H1 (cell line): ENCODE measurements around the gene ZNF484. TPM values are rescaled to one million over a fixed set of nuclear protein-coding genes. Genes with fewer than 3 reads are reported as not detected.
A peak's percentile ranks its signal among the peaks of the same experiment; 100 is the strongest.

Source experiments
- ATF2 ChIP-seq: IDR thresholded peaks from 2 replicates; pipeline ENCODE4 v1.6.1; 2012; ENCODE audit warnings: low read length, inconsistent platforms
- ATF3 ChIP-seq: IDR thresholded peaks from 2 replicates; pipeline ENCODE4 v1.6.1; 2011; ENCODE audit warnings: low read depth, mild to moderate bottlenecking, low read length; ENCODE audit not compliant: insufficient read depth
- BRCA1 ChIP-seq: IDR thresholded peaks from 2 replicates; pipeline ENCODE4 v1.6.1; 2012; ENCODE audit warnings: low read depth, low read length, improper control_type of control experiment
- CBX5 ChIP-seq: fragments of 300-800, 300-1000 bp; sonication (generic); IDR thresholded peaks from 2 replicates; pipeline ENCODE4 v1.7.1; 2016; ENCODE audit warnings: antibody characterized with exemption, low read length, low read depth
- CBX8 ChIP-seq: fragments of 300-800, 300-1000 bp; sonication (generic); IDR thresholded peaks from 2 replicates; pipeline ENCODE4 v1.7.1; 2016; ENCODE audit warnings: low read depth, low read length, borderline replicate concordance
- CTCF ChIP-seq, 3 experiments: IDR thresholded peaks; 1 replicate in 2 of 3; 2 replicates in 1 of 3; pipeline versions ENCODE4 v1.5.1 to v1.6.1; 2011; ENCODE audit warnings: low read length in 3 of 3, mild to moderate bottlenecking in 3 of 3, inconsistent platforms in 2 of 3, low read depth in 1 of 3, moderate library complexity in 1 of 3; ENCODE audit not compliant: insufficient read depth in 1 of 3; ENCODE audit errors: control extremely low read depth in 1 of 3
- EP300 ChIP-seq, 2 experiments: IDR thresholded peaks; 1 replicate in 1 of 2; 2 replicates in 1 of 2; pipeline ENCODE4 v1.6.1; 2011 to 2012; ENCODE audit warnings: low read depth in 2 of 2, low read length in 2 of 2, mild to moderate bottlenecking in 2 of 2, borderline replicate concordance in 1 of 2, inconsistent platforms in 1 of 2, moderate library complexity in 1 of 2
- EZH2 ChIP-seq: fragments of 200-600 bp; sonication (generic); IDR thresholded peaks from 2 replicates; pipeline ENCODE4 v1.7.1; 2012; ENCODE audit warnings: low read depth, mild to moderate bottlenecking, moderate library complexity, low read length, inconsistent platforms; ENCODE audit not compliant: severe bottlenecking
- MAX ChIP-seq: IDR thresholded peaks from 2 replicates; pipeline ENCODE4 v1.6.1; 2012; ENCODE audit warnings: inconsistent platforms
- NANOG ChIP-seq: IDR thresholded peaks from 2 replicates; pipeline ENCODE4 v1.6.1; 2011; ENCODE audit warnings: low read length, low read depth, mild to moderate bottlenecking, inconsistent platforms; ENCODE audit not compliant: insufficient read depth, poor library complexity, severe bottlenecking
- POLR2A ChIP-seq, 2 experiments: IDR thresholded peaks; 1 replicate in 1 of 2; 2 replicates in 1 of 2; pipeline ENCODE4 v1.6.1; 2011; ENCODE audit warnings: low read depth in 2 of 2, low read length in 2 of 2, mild to moderate bottlenecking in 2 of 2; ENCODE audit errors: control extremely low read depth in 1 of 2
- POU5F1 ChIP-seq: IDR thresholded peaks from 2 replicates; pipeline ENCODE4 v1.6.1; 2011; ENCODE audit warnings: low read depth, mild to moderate bottlenecking, low read length, moderate library complexity
- RBBP5 ChIP-seq: IDR thresholded peaks from 2 replicates; pipeline ENCODE4 v1.7.1; 2012; ENCODE audit warnings: low read depth, mild to moderate bottlenecking, inconsistent platforms, low read length, moderate library complexity, borderline replicate concordance
- SIRT6 ChIP-seq: IDR thresholded peaks from one replicate; pipeline ENCODE4 v1.7.1; 2012; ENCODE audit warnings: low read length, inconsistent platforms
- SIX5 ChIP-seq: IDR thresholded peaks from 2 replicates; pipeline ENCODE4 v1.6.1; 2011; ENCODE audit warnings: mild to moderate bottlenecking, low read depth, low read length
- SP2 ChIP-seq: IDR thresholded peaks from 2 replicates; pipeline ENCODE4 v1.6.1; 2012; ENCODE audit warnings: mild to moderate bottlenecking, low read length, inconsistent platforms
- SRF ChIP-seq: IDR thresholded peaks from 2 replicates; pipeline ENCODE4 v1.6.1; 2011; ENCODE audit warnings: mild to moderate bottlenecking, low read depth, low read length, moderate library complexity
- SUZ12 ChIP-seq: fragments of 200-600 bp; sonication (generic); IDR thresholded peaks from 2 replicates; pipeline ENCODE4 v1.6.1; 2012; ENCODE audit warnings: mild to moderate bottlenecking, inconsistent platforms, low read length, moderate library complexity, mixed read lengths
- TAF7 ChIP-seq: optimal IDR thresholded peaks from 2 replicates; pipeline ENCODE3; 2011; ENCODE audit warnings: low read depth, mild to moderate bottlenecking, inconsistent platforms, low read length, moderate library complexity, borderline replicate concordance
- polyA plus RNA-seq, 7 experiments: library from polyadenylated mRNA; depleted of rRNA in 3 of 7; stranded (reverse) in 5 of 7; unstranded in 2 of 7; fragments of >200 nt in 5 of 7; fragments of 200-250 nt in 2 of 7; gene quantifications; 1 replicate in 5 of 7; 2 replicates in 1 of 7; 4 replicates in 1 of 7; pipeline versions ENCODE4 v1.2.1 to v1.2.3, GENCODE V29; 2011 to 2013; ENCODE audit warnings: missing spikeins in 2 of 7, mixed read lengths in 2 of 7
- total RNA-seq: library from RNA; stranded (reverse); fragmentation: NEBNext Ultra II Directional; extraction: Animal tissue kit (Norgen Biotek cat#: 25700); gene quantifications from 2 replicates; pipeline ENCODE4 v1.2.1, GENCODE V29; 2021

ZNF484 gene
- total and polyA plus RNA-seq, 2 of the 8 experiments (the other 6 are each of a cell fraction or from before 2014, with no cell fraction given) = 1.3 to 11.5 TPM

- TF ChIP-seq SIX5 (no peak), ATF3 (no peak), NANOG (no peak), EP300 (IDR thresholded peaks at IDR 0.05; ENCODE audit: borderline replicate concordance in 1 of 2, low read depth in 2 of 2, low read length in 2 of 2) (no peak), POLR2A (IDR thresholded peaks at IDR 0.05; ENCODE audit: control extremely low read depth in 1 of 2, low read depth in 2 of 2, low read length in 2 of 2) (no peak), SP2 (no peak), TAF7 (no peak), ATF2 (no peak), MAX (peak; percentile 75), SUZ12 (no peak), BRCA1 (no peak), SIRT6 (no peak), SRF (no peak), EZH2 (peak; percentile 24), CBX5 (no peak), CTCF (IDR thresholded peaks at IDR 0.05; ENCODE audit: control extremely low read depth in 1 of 3, insufficient read depth in 1 of 3, low read depth in 1 of 3, low read length in 3 of 3) (peak; percentile 34 to 36 (median 35); a peak in 3 of 4 replicates), RBBP5 (no peak), POU5F1 (no peak), CBX8 (no peak)
Measured at GRCh38 chr9:92808726-92809451, 68.9 kb downstream of the ZNF484 start (continued).
